Stimulated activated CD4-positive, alpha-beta T cell treated with anti-CD3 and anti-CD28 coated beads, Interleukin-15, amount 100 ng/mL, for 24 hours (primary cell): ENCODE data around the gene KLRF2.

ENCODE experiments used
- DNase-seq: peaks from one replicate; pipeline ENCODE4 v3.0.0-alpha.2; 2020

The KLRF2 gene

GRCh38 chr12:9895215-9895971, 14.1 kb downstream of the KLRF2 start:
- DNase-seq, result no peak

DNA sequence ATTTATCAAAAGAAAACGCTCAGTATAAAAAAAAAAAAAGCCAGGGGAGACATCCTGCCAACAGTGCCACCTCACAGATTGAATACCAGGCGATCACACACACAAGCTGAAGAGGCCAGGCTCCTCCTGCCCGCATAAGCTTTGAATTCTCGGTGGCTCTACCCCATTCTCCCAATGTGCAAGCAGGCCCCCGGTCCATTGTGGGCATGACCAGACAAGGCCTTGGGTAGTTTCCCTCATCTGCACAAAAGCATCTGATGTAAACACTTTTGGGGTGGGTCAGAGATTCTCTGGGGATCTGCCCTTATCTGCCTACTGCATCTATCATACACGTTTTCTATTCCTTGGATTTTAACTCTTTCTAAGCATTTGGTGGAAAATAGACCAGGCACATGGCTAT, 16.2 kb downstream of the KLRF2 start:
- no peak for DNase-seq

DNA sequence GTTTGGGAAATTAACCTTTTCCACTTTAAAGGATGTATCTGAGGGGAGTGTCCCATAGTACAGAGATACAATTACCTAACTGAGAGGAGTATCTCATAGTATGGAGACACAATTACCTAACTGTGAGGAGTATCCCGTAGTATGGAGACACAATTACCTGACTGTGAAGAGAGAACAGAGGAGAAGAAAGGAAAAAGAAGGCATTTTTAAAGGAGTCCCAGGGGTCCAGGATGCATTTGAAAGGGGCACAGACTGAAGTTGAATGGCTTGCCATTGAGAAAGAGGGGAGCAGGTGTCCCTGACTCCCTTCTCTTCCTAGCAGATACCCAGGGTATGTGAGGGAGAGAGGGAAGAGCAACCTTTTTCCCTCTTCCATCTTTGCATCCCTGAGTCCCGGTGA, 17.9 kb downstream of the KLRF2 start:
- no peak for DNase-seq

- no peak for DNase-seq
Measured at GRCh38 chr12:9900930-9901329, 19.6 kb downstream of the KLRF2 start.

- no peak for DNase-seq
Measured at GRCh38 chr12:9902539-9903228, 21.4 kb downstream of the KLRF2 start.

DNA sequence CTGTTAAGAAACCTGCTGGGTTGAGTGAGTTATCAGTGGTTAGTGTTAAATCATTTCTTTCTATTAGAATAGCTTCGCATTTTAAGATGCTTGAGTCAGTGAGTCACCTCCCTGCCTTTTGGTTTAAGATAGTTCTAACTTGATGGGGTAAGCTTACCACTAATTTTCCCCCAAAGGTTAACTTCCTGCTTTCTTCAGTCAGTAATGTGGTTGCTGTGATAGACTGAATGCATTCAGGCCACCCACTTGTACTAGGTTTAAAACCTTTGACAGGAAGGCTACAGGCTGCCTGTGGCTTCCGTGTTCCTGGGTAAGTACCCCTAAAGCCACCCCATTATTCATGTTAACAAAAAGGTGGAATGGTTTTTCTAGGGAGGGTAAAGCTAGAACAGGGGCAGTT, 25.6 kb downstream of the KLRF2 start:
- DNase-seq, result peak; percentile 7

- no peak for DNase-seq
Measured at GRCh38 chr12:9907769-9908168, 26.5 kb downstream of the KLRF2 start.

GRCh38 chr12:9908350-9908749, 27.1 kb downstream of the KLRF2 start:
- DNase-seq, result no peak

DNA sequence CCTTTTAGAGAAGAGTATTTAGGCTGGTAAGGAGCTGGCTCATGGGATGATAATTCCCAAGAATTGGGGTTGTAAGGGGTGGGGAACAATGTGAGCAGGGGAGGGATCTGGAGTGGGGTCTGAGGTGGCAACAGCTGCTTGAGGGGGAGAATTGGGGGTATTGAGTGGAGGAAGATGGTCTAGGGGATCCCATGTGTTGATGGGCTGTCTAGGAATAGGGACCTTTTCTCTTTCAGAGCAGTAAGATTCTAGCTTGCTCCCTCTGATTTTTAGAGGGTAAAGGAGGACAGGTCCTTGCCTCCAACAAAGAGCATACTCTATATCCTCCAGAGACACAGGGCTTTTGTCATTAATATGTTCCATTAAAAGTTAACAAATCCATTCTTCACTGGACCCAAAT, 28.4 kb downstream of the KLRF2 start:
- no peak for DNase-seq

DNA sequence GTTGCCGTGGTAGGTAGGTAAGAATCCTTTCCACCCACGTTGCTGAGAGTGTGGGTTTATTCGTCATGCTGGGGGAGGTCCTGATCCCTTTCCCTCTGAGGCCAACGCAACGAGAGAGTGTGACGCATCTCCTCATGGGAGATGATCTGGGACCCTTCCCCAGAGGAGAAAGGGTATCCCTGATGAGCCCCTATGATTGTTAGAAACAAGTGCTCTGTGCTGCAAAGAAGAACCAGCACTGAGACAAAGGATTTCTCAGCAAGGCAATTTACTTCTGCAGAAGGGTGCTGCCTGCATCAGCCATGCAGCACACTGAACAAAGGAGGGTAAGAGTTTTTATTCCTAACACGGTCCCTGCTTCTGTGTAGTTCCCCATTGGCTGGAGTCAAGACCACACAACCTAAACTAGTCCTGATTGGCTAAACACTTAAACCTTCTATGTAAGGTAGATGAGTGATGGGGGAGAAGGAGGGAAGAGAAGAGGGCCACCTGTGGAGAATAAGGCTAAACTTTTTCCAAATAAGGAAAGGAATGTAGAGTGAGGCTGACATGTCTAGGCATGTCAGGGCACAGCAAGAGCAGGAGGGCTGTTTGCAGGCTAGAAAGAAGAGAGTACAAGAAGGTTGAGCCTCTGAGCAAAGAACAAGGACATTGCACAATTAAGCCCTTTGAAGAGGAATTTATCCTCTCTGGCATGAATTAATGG, 29.6 kb downstream of the KLRF2 start:
- no peak for DNase-seq

GRCh38 chr12:9911708-9912107, 30.4 kb downstream of the KLRF2 start:
- no peak for DNase-seq

DNA sequence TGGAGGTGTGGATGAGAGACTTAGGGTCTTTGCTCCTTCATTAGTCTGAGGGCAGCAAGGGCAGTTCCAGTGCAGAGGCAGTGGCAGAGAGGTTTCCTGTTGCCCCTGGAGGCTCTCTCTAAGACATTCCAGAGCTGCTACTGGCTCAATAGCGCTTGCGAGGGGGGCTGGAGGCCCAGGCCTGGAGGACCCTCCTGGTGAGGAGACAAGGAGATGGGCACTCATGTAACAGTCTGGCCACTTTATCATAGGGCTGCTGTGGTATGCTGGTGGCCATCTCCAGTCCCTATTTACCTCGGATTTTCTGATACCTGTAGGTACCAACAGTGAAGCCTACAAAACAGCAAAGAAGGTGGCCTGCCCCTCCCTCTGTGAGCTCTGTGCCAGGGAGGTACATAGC, 38.2 kb downstream of the KLRF2 start:
- no peak for DNase-seq

- DNase-seq, result no peak
Measured at GRCh38 chr12:9920451-9920850, 39.2 kb downstream of the KLRF2 start.

DNA sequence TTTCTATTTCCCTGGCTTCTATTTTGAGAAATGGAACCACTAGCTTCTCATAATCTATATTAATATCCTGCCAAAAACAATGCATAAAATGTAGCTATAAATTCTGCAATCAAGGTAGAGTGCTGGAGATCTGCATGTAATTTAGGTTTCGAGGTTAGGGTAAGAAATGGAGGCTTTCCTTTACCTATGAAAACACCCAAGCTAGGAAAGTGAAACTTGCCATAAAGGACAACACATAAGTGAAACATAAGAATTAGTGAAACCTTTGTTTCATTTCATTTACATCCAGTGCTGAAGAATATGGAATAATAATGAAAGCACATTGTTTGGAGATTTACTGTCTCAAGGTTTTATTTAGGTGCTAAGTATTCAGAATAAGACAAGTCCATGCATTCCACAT, 41.1 kb downstream of the KLRF2 start:
- DNase-seq, result no peak

GRCh38 chr12:9925705-9926393, 44.6 kb downstream of the KLRF2 start:
- peak; percentile 8 for DNase-seq

DNA sequence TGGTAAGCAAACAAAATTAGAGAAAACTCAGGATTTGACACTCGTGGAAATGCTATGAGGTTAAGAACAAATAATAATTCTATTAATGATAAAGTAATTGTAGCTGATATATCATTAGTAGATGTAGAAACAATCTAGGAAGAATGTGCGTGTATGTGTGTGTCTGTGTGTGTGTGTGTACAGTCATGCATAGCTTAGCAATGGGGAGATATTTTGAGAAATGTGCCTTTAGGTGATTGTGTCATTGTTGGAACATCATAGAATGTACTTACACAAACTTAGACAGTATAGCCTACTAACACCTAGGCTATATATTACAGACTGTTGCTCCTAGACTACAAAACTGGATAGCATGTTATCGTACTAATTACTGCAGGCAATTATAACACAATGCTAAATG, 45.6 kb downstream of the KLRF2 start:
- DNase-seq, result no peak

DNA sequence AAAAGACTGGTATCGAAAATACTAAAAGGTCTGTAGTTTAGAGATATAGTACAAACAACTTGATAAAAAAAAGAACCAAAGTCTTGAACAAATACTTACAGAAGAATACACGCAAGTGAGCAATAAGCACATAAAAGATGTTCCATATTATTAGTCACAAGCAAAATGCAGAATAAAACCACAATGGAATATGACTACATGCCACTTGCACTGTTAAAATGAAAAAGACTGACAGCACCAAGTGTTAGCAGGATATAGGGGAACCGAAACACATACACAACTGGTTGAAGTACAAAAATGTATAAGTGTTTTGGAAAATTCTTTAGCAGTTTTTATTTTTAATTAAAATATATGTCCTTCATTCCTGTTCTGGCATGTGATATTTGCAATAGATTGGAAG, 47.3 kb downstream of the KLRF2 start:
- DNase-seq, result no peak

GRCh38 chr12:9931245-9931644, 50.0 kb downstream of the KLRF2 start:
- no peak for DNase-seq

GRCh38 chr12:9932270-9932669, 51.0 kb downstream of the KLRF2 start, which contains the start of gene CLEC2A:
Gene CLEC2A, minus strand, starts transcription at chr12:9932370. Its CDS starts 41 bp downstream, at chr12:9932329.
- no peak for DNase-seq

- no peak for DNase-seq
Measured at GRCh38 chr12:9933958-9934357, 52.7 kb downstream of the KLRF2 start.

- no peak for DNase-seq
Measured at GRCh38 chr12:9935026-9935425, 53.7 kb downstream of the KLRF2 start.

DNA sequence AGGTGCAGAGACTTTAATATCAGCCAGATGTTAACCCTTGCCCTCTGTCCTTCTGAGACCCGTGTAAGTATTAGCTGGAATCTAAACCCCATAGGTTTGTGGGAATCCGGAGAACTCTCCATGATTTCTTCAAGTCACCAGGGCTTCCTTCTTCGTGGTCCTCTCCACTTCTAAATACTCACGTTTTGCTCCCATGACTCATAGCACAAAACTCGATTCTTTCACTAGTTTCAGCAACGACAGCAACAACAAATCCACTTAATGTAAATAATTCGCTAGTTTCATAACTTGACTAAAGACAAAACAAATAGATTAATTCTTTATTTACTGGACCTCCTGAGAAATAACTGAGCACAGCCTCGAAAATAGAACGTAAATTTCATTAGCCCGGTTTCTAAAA, 55.3 kb downstream of the KLRF2 start:
- DNase-seq, result no peak

GRCh38 chr12:9940375-9940774, 59.1 kb downstream of the KLRF2 start:
- no peak for DNase-seq
